ENCODE measurements around the gene ZNF436. TPM values are rescaled to one million over a fixed set of nuclear protein-coding genes. Genes with fewer than 3 reads are reported as not detected.

The ZNF436 gene
- total RNA-seq, 1 donor from 2014 or later: 26.0 TPM

GRCh38 chr1:23393706-23394105, 24.1 kb upstream of the ZNF436 start:
- H3K27ac Mint-ChIP-seq (ENCODE audit: unreplicated experiment): no peak overlapping the region
- H3K36me3 Mint-ChIP-seq (ENCODE audit: low read depth, unreplicated experiment): peaks cover 5% of the 10 kb centered on the region
- no peak overlapping the region for H3K4me3 Mint-ChIP-seq (ENCODE audit: unreplicated experiment)
- no peaks in the 10 kb centered on the region for H3K9me3 Mint-ChIP-seq (ENCODE audit: unreplicated experiment)
- peaks cover 14% of the 10 kb centered on the region for H3K27me3 Mint-ChIP-seq (ENCODE audit: unreplicated experiment)
- no peak for DNase-seq (ENCODE audit: low spot score)
- H3K4me1 Mint-ChIP-seq (ENCODE audit: unreplicated experiment): peaks cover 19% of the 10 kb centered on the region
- TF ChIP-seq CTCF (IDR thresholded peaks at IDR 0.05; ENCODE audit: unreplicated experiment): no peak

GRCh38 chr1:23392125-23392855, 22.7 kb upstream of the ZNF436 start:
- Mint-ChIP-seq H3K9me3 (ENCODE audit: unreplicated experiment) (no peaks in the 10 kb centered on the region), H3K4me1 (ENCODE audit: unreplicated experiment) (peaks cover 19% of the 10 kb centered on the region), H3K36me3 (ENCODE audit: low read depth, unreplicated experiment) (peaks cover 3% of the 10 kb centered on the region), H3K27ac (ENCODE audit: unreplicated experiment) (no peak overlapping the region), H3K4me3 (ENCODE audit: unreplicated experiment) (no peak overlapping the region), H3K27me3 (ENCODE audit: unreplicated experiment) (peaks cover 7% of the 10 kb centered on the region)
- no peak for DNase-seq (ENCODE audit: low spot score)
- TF ChIP-seq CTCF (IDR thresholded peaks at IDR 0.05; ENCODE audit: unreplicated experiment): no peak

- Mint-ChIP-seq H3K36me3 (ENCODE audit: low read depth, unreplicated experiment) (peaks cover 3% of the 10 kb centered on the region), H3K4me1 (ENCODE audit: unreplicated experiment) (peaks cover 22% of the 10 kb centered on the region), H3K4me3 (ENCODE audit: unreplicated experiment) (no peak overlapping the region), H3K27ac (ENCODE audit: unreplicated experiment) (no peak overlapping the region), H3K27me3 (ENCODE audit: unreplicated experiment) (peaks cover 9% of the 10 kb centered on the region), H3K9me3 (ENCODE audit: unreplicated experiment) (no peaks in the 10 kb centered on the region)
- TF ChIP-seq CTCF (IDR thresholded peaks at IDR 0.05; ENCODE audit: unreplicated experiment): no peak
- no peak for DNase-seq (ENCODE audit: low spot score)
These were observed 20.2 kb upstream of the ZNF436 start for GRCh38 chr1:23389837-23390321.

- Mint-ChIP-seq H3K4me1 (ENCODE audit: unreplicated experiment) (peaks cover 36% of the 10 kb centered on the region), H3K27me3 (ENCODE audit: unreplicated experiment) (peaks cover 6% of the 10 kb centered on the region), H3K27ac (ENCODE audit: unreplicated experiment) (no peak overlapping the region), H3K4me3 (ENCODE audit: unreplicated experiment) (no peak overlapping the region), H3K36me3 (ENCODE audit: low read depth, unreplicated experiment) (peaks cover 10% of the 10 kb centered on the region), H3K9me3 (ENCODE audit: unreplicated experiment) (no peaks in the 10 kb centered on the region)
- TF ChIP-seq CTCF (IDR thresholded peaks at IDR 0.05; ENCODE audit: unreplicated experiment): no peak
- no peak for DNase-seq (ENCODE audit: low spot score)
These were observed 17.9 kb upstream of the ZNF436 start for GRCh38 chr1:23387494-23387893.

- no peak for DNase-seq (ENCODE audit: low spot score)
- no peak overlapping the region for H3K4me3 Mint-ChIP-seq (ENCODE audit: unreplicated experiment)
- no peak overlapping the region for H3K27ac Mint-ChIP-seq (ENCODE audit: unreplicated experiment)
- peaks cover 46% of the 10 kb centered on the region for H3K4me1 Mint-ChIP-seq (ENCODE audit: unreplicated experiment)
- peaks cover 18% of the 10 kb centered on the region for H3K36me3 Mint-ChIP-seq (ENCODE audit: low read depth, unreplicated experiment)
- peaks cover 4% of the 10 kb centered on the region for H3K27me3 Mint-ChIP-seq (ENCODE audit: unreplicated experiment)
- no peak for TF ChIP-seq CTCF (IDR thresholded peaks at IDR 0.05; ENCODE audit: unreplicated experiment)
- no peaks in the 10 kb centered on the region for H3K9me3 Mint-ChIP-seq (ENCODE audit: unreplicated experiment)
These were observed 15.5 kb upstream of the ZNF436 start for GRCh38 chr1:23385119-23385621.

Data from endothelial cell (in vitro differentiated cells).